Astrocyte of the cerebellum (primary cell): ENCODE measurements around the gene OGDHL.

Source experiments
- DNase-seq: peaks from one replicate; pipeline ENCODE4 v3.0.0-alpha.2; 2011; ENCODE audit warnings: low read depth
- H3K4me3 ChIP-seq: 2 replicates; pipeline ENCODE4 v1.5.1; 2011; ENCODE audit warnings: mild to moderate bottlenecking, low read depth, low read length, moderate library complexity
- in situ Hi-C: cut with HindIII; loops from 2 replicates; pipeline ENCODE4 v1.10.0; 2017; ENCODE audit warnings: low sequenced_read_pairs
- TF ChIP-seq, protein P1 (sequence below): IDR thresholded peaks from 2 replicates; pipeline ENCODE4 v1.5.1; 2012; ENCODE audit warnings: low read length, low read depth, moderate library complexity, mild to moderate bottlenecking; ENCODE audit errors: missing control alignments

The OGDHL gene

DNA sequence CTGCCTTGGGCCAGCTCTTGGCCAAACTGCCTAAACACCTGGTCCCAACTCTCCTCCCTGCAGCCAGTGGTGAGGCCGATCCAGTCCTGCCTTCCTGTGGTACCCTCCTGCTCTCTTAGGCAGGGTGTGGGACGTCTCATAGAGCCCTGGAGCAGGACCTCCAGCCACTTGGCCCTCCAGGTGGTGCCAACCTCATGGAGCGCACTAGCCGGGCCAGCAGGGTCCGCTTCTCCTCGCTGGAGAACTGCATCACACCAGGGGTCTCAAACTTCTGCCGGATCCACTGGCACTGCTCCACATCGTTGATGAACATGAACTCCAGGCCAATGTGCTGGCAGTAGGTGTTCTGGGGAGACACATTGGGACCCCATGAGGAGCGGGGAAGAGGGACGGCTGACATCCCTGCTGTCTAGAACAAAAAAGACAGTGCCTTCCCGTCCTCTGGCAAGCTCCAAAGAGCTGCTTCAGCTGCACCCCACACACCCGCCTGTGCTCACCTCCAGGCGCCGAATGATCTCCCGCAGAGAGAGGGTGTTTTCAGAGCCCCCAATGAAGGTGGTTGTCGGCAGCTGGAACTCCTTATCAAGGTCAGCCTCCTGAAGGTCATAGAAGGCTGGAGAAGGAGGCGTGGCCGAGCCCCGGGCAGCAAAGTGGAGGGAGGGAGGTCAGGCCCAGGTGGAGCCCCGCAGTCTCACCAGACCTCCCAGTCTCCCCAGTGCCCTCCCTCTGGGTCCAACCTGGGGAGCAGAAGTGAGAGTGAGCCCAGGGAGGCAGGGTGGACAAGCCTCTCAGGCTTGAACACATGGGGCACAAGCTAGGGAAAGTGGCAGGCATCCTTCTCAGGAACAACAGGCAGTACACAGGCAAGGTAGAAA is 10.2 kb downstream of the OGDHL start:
- in situ Hi-C loops = no loop called here
- TF ChIP-seq, protein P1, sequence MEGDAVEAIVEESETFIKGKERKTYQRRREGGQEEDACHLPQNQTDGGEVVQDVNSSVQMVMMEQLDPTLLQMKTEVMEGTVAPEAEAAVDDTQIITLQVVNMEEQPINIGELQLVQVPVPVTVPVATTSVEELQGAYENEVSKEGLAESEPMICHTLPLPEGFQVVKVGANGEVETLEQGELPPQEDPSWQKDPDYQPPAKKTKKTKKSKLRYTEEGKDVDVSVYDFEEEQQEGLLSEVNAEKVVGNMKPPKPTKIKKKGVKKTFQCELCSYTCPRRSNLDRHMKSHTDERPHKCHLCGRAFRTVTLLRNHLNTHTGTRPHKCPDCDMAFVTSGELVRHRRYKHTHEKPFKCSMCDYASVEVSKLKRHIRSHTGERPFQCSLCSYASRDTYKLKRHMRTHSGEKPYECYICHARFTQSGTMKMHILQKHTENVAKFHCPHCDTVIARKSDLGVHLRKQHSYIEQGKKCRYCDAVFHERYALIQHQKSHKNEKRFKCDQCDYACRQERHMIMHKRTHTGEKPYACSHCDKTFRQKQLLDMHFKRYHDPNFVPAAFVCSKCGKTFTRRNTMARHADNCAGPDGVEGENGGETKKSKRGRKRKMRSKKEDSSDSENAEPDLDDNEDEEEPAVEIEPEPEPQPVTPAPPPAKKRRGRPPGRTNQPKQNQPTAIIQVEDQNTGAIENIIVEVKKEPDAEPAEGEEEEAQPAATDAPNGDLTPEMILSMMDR = no peak
- H3K4me3 ChIP-seq = no peak overlapping the region
- no peak for DNase-seq

DNA sequence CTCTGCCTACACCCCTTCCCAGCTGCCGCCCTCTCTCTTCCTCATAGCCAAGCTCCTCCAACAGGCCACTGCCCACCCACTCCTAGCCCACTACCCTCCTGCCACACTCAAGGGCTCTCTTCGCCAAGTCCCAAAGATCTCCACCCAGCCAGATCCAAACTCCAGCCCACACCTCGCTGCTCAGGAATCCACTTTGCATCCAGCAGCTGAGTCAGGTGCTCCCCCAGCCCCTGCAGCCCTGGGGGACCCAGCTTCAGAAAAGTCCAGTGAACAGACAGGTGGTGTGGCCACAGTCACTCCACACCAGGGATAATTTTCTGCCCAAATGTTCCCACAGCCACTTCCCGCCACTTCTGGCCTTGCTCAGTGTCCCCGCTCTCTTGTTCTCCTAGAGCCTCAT is 10.9 kb downstream of the OGDHL start:
- no peak for DNase-seq
- in situ Hi-C loops = no loop called here
- H3K4me3 ChIP-seq = no peak overlapping the region
- TF ChIP-seq, protein P1 = no peak

DNA sequence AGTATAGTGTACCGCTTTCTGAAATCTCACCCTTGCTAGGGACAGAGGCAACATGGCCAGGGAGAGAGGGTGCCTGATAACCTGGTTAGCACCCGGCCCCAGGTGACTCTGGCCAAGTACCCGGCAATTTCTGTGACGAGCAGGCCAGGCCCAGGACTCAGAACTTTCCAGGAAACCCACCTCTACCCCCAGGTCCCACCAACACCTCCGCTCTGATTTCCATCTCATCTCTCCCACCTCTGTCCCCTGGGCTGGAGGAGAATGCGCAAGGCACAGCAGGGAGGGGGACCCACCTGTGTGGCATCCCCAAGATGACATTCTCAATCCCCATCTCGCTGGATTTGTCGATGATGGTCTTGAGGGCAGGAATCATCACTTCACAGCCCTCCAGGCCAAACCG is 11.6 kb downstream of the OGDHL start:
- DNase-seq = no peak
- in situ Hi-C loops = no loop called here
- H3K4me3 ChIP-seq = no peak overlapping the region
- TF ChIP-seq, protein P1 = no peak

DNA sequence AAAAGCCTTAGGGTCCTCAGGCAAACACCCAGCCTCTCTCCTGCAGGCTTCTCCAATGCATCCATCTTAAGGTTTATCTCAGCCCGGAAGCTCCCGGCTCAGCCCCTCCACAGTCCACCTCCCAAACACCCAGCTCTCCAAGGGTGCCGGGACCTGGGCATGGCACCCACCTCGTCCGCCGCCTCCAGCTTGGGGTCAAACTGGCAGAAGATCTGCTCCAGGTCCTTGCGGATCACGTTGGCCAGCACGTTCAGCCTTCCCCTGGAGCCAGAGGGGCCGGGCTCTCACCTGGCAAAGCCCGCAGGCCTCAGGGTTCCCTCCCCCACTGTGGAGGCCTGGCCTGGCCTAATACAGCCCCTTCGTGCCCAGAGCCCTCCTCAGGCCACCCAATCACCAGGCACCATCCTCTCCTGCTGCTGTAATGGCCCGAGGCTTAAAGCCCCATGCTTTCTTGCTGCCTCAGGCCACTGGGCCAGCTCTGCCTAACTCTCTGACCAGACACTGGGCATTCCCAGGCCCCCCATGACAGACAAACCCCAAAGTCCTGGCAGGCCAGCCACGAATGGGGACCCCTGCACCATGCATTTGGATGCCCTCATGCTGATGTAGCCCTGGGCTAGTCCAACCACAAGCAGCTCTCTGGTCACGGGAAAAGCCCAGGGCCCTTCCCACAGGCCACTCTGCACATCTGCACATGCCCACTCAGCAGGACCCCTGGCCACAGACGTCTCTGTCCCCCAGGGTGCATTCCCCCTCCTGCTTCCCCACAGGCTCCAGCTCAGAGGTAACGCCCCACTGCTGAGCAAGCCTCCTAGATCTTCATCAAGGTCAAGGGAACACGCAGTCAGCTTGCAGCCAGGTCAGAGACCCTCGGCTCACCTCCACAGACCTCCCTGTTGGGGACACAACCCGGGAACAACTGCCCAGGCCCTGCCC is 12.3 kb downstream of the OGDHL start:
- in situ Hi-C loops = no loop called here
- TF ChIP-seq, protein P1 = no peak
- H3K4me3 ChIP-seq = no peak overlapping the region
- no peak for DNase-seq

DNA sequence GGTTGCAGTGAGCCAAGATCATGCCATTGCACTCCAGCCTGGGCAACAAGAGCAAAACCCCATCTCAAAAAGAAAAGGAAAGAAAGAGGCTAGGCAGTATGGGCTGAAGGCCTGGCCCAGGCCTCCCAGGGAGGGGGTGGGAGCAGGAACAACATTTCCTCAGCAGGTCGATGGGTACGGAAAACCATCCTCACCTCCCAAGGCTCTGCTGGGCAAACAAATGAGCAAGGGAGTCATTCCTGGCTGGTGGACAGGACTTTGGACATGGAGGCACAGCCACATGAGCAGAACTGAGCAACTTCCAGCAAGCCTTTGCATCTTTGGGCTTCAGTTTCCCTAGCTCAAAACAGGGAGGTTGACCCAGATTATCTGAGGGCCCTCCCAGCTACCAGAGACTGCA is 13.0 kb downstream of the OGDHL start:
- H3K4me3 ChIP-seq = no peak overlapping the region
- no peak for DNase-seq
- TF ChIP-seq, protein P1 = no peak
- in situ Hi-C loops = no loop called here

DNA sequence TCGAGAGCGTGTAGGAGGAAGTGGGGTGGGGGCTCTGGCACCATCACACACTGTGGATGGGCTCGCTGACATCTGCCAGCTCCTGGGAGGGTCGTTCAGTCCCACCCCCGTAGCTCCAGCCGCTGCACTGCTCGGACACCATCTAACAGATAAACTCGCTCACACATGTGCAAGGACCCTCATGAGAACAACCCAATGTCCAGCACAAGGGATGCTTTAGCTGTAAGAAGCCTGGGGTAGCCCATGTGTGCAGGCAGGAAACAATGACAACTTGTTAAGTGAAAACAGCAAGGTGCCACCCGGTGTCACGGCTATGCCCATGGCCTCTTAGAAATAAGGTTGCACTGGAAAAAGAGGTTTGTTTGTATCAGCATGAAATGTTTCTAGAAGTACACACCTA is 14.1 kb downstream of the OGDHL start:
- H3K4me3 ChIP-seq = no peak overlapping the region
- in situ Hi-C loops = no loop called here
- DNase-seq = no peak
- TF ChIP-seq, protein P1 = no peak
